ENCODE measurements around the gene PRRG3.

GRCh38 chrX:151712253-151712652, 17.0 kb downstream of the PRRG3 start:
- no peak for TF ChIP-seq CTCF (IDR thresholded peaks at IDR 0.05; ENCODE audit: low read length)
- no peak for TF ChIP-seq EZH2 (optimal IDR thresholded peaks at IDR 0.05; ENCODE audit: low read depth, low read length)
